Skin of body (tissue), 2 donors: ENCODE data around the gene TMEM45A. TPM values are rescaled to one million over a fixed set of nuclear protein-coding genes. Genes with fewer than 3 reads are reported as not detected.
"Not testable (repeated sequence)": the region's sequence is repeated elsewhere in the genome, so short reads cannot be mapped to it uniquely, and the experiment has no call there.

Source experiments
- DNase-seq: peaks from one replicate; lab custom pipeline; 2025; lab: John Stamatoyannopoulos, UW
- total RNA-seq: library from RNA; depleted of rRNA; stranded (reverse); fragments of >200 nt; gene quantifications from one replicate; pipeline ENCODE4 v1.2.3, GENCODE V29; 2014

Gene TMEM45A
- total RNA-seq, 1 donor from 2014 or later: 335 TPM

- no peak for DNase-seq
These were observed 8.9 kb upstream of the TMEM45A start for GRCh38 chr3:100483529-100483928.

- no peak for DNase-seq
These were observed 5.6 kb upstream of the TMEM45A start for GRCh38 chr3:100486808-100487207.

GRCh38 chr3:100489118-100489517 lies 3.3 kb upstream of the TMEM45A start:
- DNase-seq: no peak

- DNase-seq: no peak
These were observed 4.4 kb downstream of the TMEM45A start for GRCh38 chr3:100496711-100497261.

GRCh38 chr3:100499651-100500050 lies 7.2 kb downstream of the TMEM45A start:
- no peak for DNase-seq

- no peak for DNase-seq
These were observed 8.0 kb downstream of the TMEM45A start for GRCh38 chr3:100500320-100500880.

- DNase-seq: no peak
These were observed 11.0 kb downstream of the TMEM45A start for GRCh38 chr3:100503448-100503847.

- DNase-seq: no peak
These were observed 13.9 kb downstream of the TMEM45A start for GRCh38 chr3:100506355-100506754.

- DNase-seq: not testable (repeated sequence)
These were observed 17.4 kb downstream of the TMEM45A start for GRCh38 chr3:100509818-100510217.

- no peak for DNase-seq
These were observed 23.8 kb downstream of the TMEM45A start for GRCh38 chr3:100516232-100516631.

GRCh38 chr3:100516838-100517237 lies 24.4 kb downstream of the TMEM45A start:
- peak; percentile 21 for DNase-seq

GRCh38 chr3:100517276-100517675 lies 24.9 kb downstream of the TMEM45A start:
- DNase-seq: no peak

GRCh38 chr3:100518244-100518643 lies 25.8 kb downstream of the TMEM45A start:
- DNase-seq: peak; percentile 24

- no peak for DNase-seq
These were observed 26.6 kb downstream of the TMEM45A start for GRCh38 chr3:100518983-100519382.

- DNase-seq: no peak
These were observed 29.0 kb downstream of the TMEM45A start for GRCh38 chr3:100521439-100521845.

GRCh38 chr3:100522125-100522524 lies 29.7 kb downstream of the TMEM45A start:
- DNase-seq: no peak

- no peak for DNase-seq
These were observed 30.8 kb downstream of the TMEM45A start for GRCh38 chr3:100523050-100523760.

- DNase-seq: peak; percentile 33
These were observed 33.6 kb downstream of the TMEM45A start for GRCh38 chr3:100525753-100526612.

- DNase-seq: no peak
These were observed 34.4 kb downstream of the TMEM45A start for GRCh38 chr3:100526613-100527346.

GRCh38 chr3:100527347-100527735 lies 34.9 kb downstream of the TMEM45A start:
- no peak for DNase-seq

GRCh38 chr3:100531093-100531492 lies 38.7 kb downstream of the TMEM45A start:
- no peak for DNase-seq
